Erythroblast (primary cell): ENCODE results near the gene ZNRF3.

Source experiments
- GATA1 ChIP-seq: IDR thresholded peaks from 2 replicates; pipeline ENCODE4 v1.6.1; 2011; ENCODE audit warnings: low read depth, mild to moderate bottlenecking, control low read depth, low read length, moderate library complexity
- POLR2A ChIP-seq: IDR thresholded peaks from 2 replicates; pipeline ENCODE4 v1.6.1; 2011; ENCODE audit warnings: mild to moderate bottlenecking, low read length

DNA sequence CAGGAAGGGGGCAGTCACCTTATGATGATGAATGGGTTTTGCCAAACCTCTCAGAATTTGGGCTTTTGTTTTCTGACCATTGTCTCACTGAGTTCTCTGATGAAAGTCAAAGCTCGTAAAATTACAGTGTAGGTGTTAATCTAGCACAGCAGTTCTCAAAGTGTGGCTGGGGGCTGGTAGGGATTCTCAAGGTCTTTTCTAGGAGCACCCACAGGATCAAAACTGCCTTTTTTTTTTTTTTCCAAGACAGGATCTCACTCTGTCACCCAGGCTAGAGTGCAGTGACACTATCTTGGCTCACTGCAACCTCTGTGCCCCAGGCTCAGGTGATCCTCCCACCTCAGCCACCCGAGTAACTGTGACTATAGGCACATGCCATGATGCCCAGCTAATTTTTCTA, 112.2 kb downstream of the ZNRF3 start:
- TF ChIP-seq POLR2A (no peak), GATA1 (no peak)
